Fibroblast of skin of back (primary cell): Measurements from ENCODE around the gene CALM3.
A peak's percentile ranks its signal among the peaks of the same experiment; 100 is the strongest.

ENCODE experiments used
- DNase-seq: peaks from one replicate; pipeline ENCODE4 v3.0.0-alpha.2; 2013

CALM3 gene

GRCh38 chr19:46639358-46640182, 38.4 kb downstream of the CALM3 start:
- DNase-seq = peak; percentile 68

GRCh38 chr19:46640656-46641055, 39.5 kb downstream of the CALM3 start:
- no peak for DNase-seq

GRCh38 chr19:46644720-46645119, 43.6 kb downstream of the CALM3 start:
- DNase-seq = no peak

- no peak for DNase-seq
Observed at GRCh38 chr19:46646402-46646801, 45.3 kb downstream of the CALM3 start.

- no peak for DNase-seq
Observed at GRCh38 chr19:46648060-46648960, 47.2 kb downstream of the CALM3 start.

- no peak for DNase-seq
Observed at GRCh38 chr19:46648961-46649960, 48.1 kb downstream of the CALM3 start.

- no peak for DNase-seq
Observed at GRCh38 chr19:46650445-46650844, 49.3 kb downstream of the CALM3 start.

GRCh38 chr19:46654621-46655152, 53.6 kb downstream of the CALM3 start:
- DNase-seq = no peak

- no peak for DNase-seq
Observed at GRCh38 chr19:46656541-46656940, 55.4 kb downstream of the CALM3 start.

- DNase-seq = peak; percentile 33
Observed at GRCh38 chr19:46659151-46660007, 58.2 kb downstream of the CALM3 start.

GRCh38 chr19:46660008-46660517, 58.9 kb downstream of the CALM3 start:
- DNase-seq = peak; percentile 17
